Fibroblast of skin of abdomen (primary cell): ENCODE data around the gene CD180. TPM values are rescaled to one million over a fixed set of nuclear protein-coding genes. Genes with fewer than 3 reads are reported as not detected.

Experiments used
- DNase-seq: peaks from one replicate; pipeline ENCODE4 v3.0.0-alpha.2; 2013
- polyA plus RNA-seq, 2 experiments: library from polyadenylated mRNA; unstranded; fragments of 120-200 nt; gene quantifications; one replicate each; pipeline ENCODE4 v1.2.1, GENCODE V29; 2013; ENCODE audit not compliant: insufficient read length in 2 of 2

The CD180 gene
- polyA plus RNA-seq (2013, experiment 1 of 2; ENCODE audit: insufficient read length) = not detected
- polyA plus RNA-seq (2013, experiment 2 of 2; ENCODE audit: insufficient read length) = not detected

DNA sequence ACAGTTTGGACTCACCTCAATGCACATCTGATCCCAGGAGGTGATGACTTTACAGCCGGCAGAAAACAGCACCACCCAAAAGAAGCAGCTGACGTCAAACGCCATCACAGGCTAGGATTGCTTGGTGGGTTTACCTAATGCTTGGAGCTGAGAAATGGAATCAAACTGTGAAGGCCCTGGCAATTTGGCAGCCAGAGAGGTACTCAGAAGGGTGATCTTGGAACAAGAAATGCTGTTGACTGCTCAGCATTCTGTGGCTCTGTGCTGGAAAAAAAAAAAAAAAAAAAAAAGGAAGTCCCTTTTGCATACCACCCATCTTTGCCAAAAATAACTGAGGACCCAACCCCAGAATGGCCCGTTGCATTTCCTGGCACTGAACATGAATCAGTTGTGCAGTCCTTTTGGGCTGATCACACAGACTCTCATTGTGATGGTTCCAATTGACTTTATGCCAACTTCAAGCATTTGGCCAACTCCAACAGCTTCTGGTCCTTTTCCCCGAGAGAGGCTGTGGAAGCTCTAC, at the start of gene CD180:
TSS of gene CD180 (minus strand) at position 263 of the 523 bp plus-strand sequence. CDS start at position 105, 158 bp downstream.
- DNase-seq = no peak

DNA sequence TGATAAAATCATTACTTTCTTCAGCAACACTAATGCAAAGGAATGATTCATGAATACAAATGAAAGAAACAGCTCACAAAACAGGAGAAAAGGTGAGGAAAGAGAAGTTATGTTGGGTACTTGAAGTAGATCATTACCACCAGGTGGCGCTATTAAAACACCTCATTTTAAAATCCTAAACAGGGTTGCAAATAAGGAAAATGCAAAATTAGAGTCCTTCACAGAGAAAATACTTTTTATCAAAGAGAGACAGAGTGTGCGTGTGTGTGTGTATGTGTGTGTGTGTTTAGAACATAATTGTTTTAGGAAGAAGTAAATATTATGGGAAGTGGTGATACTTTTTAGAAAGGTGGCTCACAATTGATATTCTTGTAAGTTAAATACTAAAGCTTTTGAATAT, 49.5 kb upstream of the CD180 start:
- peak; percentile 68 for DNase-seq

DNA sequence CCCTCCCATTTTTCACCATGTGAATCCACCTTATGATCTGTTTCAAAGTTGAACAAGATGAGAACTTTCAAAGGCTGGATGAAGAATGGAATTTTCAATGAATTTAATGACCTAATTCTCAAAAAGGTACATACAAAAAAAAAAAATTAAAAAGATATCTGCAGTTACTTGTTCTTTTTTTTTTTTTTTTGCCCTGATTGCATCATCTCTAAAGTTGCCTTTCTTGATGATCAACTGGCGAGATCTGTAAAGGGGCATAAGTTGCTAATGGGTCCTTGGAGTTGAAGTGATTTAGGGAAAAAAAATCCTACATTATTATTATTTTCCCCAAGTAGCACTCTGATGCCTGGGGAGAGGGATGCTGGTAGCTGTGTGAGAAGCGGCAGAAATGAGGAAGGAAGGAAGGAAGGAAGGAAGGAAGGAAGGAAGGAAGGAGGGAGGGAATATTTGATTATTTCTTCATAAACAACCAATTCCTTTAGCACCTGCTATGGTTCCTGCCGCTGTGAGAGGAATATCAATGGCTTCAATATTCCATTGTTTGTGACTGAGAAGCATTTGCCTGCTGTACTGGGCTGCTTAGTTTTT, 48.8 kb upstream of the CD180 start:
- no peak for DNase-seq

DNA sequence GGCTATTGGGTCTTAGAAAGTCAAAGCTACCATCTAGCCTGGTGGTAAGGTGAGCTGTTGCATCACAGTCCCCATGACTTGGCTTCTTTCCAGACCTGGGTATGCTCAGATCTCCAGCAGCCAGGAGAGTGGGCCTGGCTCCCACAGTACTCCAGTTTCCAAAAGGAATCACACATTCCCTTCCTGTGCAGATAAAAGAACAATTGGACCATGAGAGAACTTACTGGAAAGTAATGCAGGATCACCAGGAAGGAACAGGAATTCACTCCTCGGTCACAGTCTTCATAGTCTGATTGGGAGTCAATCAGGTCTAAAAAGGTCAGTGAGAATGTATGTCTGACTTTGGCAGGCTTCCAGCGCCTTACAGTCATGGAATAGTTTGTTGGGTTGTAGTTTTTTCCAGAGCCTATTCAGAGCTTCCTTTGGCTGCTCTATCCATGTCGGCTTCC, 47.8 kb upstream of the CD180 start:
- no peak for DNase-seq

DNA sequence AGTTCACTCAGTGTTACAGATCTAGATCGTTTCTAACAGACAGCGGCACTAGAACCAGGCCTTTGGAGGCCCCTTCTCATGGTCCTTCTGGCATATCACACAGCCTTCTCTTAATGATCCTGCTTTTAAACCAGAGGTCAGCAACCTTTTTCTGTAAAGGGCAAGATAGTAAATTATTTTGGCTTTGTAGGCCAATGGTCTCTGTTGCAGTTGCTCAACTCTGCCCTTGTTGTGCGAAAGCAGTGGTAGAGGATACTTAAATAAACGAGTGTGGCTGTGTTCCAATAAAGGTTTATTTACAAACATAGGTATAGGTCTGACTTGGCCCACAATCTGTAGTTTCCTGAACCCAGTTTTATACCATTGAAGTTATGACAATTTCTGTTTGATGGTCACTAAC, 47.3 kb upstream of the CD180 start:
- DNase-seq = no peak

DNA sequence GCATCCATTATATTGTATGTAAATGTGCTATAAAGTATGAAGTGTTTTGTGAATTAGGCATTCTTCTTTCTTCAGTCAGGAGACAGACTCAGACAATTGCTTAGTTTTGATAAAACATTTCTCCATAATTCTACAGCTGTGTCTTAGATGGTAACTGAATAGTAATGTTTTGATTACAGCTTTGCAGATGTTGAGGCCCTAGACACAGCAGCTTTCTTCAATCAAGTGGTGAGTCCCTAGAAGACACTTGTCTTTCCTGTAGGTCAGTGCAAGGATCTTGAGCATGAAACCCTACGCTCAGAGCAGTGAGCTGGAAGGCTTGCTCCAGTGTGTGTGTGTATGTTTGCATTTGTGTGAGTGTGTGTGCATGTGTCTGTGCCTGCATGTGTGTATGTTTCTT, 46.8 kb upstream of the CD180 start:
- no peak for DNase-seq

DNA sequence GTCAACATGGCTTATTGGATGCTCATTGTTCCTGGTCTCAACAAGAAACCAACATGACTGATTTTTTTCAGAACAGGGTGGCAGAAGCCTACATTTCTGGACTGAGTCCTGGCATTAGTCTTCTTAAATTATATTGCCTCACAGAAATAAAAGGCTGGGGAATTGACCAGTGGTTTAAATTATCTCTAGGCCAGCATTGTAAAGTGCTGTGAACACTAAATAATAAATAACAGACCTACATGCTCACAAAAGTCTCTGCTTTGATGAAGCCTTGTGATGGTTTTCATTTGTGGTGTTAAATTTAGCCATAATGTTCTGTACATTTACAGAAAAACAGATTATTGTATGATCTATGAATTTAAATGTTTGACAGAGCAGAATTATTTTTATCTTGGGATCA, 44.7 kb upstream of the CD180 start:
- DNase-seq = no peak

DNA sequence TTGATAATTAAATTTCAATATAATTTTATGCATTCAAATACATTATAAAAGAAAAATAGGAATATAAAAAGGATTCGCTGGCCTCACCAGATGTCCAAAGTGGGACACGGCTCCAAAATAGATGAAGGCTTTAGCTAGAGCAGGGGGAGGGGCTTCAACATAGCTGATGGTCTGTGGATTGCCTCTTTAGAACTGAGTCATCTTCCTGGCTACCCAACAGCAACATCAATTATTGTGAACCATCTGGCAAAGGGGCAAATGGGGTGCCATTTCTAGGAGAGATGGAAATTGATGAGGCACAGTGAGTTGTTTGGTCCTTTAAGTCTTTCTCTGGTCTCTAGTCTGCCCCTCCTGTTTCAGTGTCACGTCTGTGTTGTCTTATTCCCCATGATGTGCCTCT, 44.2 kb upstream of the CD180 start:
- peak; percentile 47 for DNase-seq

DNA sequence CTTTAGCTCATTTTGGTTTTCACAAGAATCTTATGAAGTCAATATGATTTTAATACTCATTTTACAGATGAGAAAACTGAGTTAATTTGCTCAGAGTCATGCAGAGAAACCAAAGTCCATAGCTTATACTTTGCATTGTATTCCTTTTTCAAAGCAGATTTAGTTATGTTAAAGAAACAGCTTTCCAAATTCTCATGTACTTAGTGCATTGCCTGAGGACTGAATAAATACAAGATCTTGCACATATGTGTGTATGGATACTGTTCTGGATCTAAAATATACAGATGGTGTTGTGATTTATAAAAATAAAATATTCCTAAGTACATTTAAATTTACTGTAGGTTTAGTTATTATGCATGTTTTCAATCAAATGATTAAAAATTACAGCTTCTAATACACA, 43.5 kb upstream of the CD180 start:
- DNase-seq = no peak

DNA sequence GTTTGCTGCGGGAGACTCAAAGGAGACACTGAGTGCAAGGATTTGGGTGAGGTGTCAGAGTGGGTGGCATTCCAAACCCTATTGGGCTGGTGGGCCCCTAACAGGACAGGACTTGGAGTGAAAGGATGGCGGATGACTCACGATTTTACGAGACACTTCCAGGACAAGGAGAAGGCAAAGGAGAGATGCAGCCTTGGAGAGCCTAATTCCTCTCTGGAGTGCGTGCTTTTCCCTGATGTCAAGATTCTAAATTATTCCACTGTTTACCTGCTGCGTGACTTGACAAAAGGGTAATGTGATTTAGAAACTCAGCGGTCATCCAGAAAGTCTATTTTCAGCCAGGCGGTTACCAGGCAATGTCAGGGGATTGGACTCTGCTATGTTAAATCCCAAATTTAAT, 41.6 kb upstream of the CD180 start:
- peak; percentile 42 for DNase-seq

DNA sequence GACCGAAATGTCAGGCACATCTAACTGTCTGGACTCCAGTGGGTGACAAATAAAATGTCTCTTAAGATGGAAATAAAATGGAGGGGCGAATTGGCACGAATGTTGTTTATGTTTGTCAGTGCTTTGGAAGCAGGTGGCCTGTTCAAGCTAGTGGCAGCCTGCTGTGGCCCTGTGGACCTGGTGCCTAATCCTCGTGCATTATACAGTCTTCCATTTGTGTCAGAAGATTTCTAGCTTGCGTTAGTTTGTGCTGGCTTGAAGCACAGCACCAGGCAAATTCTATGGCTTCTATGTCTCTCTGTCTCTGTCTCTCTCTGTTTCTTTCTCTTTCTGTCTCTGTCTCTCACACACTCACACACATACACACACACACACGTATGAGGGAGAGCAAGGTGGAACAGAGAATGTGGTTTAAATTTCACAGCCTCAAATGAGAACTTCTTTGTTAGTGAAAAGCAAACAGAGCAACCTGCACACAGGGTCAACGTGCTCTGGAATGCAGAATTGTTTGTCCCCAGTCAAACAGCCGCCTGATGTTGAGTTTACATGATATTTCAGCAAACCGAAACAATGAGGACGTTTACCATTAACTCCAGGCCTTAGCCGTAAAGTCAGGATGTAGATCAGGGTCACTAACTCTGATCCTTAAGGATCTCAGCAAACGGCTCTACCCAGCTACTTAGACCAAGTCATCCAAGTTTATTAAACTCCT, 39.0 kb upstream of the CD180 start:
- DNase-seq = no peak

DNA sequence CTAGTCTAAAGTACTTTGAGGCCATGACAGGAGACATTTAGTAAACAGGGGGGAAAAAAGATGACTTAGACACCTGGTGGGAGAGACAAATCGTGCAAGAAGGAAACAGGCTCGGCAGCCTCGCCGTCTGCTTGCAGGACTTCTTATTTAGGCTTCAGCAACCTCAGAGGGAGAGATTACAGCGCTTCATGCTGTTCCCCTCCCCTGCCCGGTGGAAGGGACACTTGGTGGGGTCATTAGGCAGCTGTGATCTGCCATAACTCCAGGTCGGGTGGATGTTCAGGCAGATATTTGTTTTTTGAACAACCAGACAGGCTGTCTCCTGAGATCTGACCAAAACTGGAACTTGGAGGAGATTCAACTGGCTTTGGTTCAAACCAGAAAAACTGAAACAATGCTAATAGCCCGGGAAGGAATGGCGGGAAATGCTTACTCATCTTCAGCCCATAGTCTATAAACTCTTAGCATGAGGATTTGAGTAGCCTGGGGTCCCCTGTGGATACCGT, 38.1 kb upstream of the CD180 start:
- DNase-seq = peak; percentile 94

DNA sequence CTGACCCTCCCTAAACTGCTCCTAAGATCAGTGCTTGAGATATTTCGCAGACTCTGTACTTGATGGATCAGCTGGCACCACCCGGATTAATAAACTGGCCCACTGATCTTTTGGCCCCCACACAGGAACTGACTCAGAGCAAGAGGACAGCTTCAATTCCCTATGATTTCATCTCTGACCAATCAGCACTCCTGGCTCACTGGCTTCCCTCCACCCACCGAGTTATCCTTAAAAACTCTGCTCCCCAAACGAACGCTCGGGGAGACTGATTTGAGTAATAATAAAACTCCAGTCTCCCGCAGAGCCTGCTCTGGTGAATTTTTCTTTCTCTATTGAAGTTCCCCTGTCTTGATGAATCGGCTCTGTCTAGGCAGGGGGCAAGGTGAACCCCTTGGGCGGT, 36.5 kb upstream of the CD180 start:
- no peak for DNase-seq

DNA sequence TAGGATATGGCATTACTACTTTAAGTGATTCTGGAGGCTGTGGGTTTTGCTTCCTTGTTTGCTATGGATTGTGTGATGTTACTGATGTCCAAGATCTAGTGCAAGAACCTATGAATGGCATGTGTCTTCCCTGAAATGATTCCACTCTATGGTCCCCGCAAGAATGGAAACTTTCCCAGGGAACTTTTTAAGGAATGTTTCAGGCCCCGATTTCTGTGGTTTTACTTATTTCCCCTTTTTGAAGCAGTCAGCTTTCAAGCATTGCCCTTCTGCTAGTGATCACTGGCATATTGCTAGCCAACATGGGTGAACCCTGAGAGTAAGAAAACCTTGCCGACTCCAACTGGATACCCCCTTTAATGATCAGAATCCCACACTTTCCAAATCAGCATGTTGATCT, 26.6 kb upstream of the CD180 start:
- DNase-seq = no peak

DNA sequence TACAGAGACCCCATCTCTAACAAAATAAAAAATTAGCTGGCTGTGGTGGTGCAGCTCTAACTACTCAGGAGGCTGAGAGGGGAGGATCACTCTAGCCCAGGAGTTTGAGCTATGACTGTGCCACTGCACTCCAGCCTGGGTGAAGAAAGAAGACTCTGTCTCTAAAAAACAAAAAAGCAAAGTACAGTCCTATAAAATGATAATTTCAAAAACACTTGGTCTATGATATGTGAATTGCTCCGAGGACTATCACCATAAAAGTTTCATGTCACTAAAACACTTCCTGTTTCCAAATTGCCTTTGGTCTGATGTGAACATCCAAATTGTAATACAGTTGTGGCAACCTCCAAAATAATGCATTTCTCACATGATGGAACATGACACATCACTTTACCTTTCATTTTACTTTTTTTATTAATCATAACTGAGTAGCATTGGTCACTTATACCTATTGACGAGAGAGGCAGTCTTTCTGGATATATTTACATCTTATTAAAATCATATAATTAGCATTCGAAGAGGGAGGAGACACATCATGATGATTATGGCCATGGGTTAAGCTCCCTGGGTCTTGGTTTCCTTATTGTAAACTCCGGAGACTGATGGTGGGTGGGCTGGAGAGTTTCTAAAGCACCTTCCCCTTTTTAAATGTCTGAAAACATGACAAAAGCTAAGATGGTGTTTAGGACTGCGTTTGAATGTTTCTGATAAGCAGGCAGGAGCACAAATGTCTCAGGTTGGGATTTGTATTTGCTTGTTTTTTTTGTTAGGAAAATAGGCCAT, 25.8 kb upstream of the CD180 start:
- no peak for DNase-seq

DNA sequence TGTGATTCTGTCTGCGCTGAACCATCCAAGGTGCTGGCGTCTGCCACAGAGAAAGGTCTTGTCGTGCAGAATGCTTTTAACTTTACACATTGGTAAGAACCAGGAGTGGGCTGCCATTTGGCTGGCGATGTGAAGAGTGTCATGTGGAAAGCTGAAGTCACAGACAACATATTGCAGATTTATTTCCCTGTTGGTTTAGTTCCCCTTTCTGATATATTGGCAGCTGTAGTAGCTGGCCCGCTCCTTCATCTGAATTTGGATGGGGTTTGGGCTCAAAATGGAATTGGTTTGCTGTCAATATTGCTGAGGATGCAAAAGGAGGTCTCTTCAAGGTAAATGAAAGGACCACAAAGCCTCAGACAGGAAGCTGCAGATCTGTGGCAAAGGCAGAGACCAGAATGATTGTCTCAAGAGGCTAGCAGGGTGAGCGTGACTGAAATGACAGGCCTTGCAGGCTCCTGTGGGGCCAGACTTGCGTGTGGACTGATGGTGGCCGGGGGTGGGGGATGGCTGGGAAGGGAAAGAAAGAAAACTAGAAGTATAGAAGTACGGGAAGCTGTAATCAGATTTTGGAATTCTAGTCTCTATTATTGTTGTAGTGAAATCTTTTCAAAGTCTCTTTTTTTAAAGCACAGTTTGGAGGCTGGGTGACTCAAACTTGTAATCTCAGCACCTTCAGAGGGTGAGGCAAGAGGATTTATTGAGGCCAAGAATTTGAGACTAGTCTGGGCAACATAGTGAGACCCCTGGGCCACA, 25.1 kb upstream of the CD180 start:
- no peak for DNase-seq

DNA sequence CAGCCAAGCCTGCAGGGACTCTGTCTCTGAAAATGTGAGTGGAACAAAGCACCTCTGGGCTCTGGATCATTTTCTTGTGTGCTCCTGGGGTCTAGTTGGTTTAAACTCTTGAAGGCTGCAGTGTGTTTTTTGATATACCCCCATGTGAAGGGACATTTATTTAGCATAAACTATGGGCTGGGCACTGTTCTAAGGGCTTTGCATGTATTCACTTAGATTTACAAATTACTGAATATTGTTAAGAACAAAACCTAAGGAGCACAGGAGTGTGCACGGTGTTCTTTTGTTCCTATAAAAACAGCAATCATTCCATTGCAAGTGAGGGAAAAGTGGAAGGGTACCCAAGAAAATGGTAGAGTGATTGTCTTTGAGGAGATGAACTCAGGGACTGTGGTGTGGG, 20.0 kb upstream of the CD180 start:
- DNase-seq = no peak

DNA sequence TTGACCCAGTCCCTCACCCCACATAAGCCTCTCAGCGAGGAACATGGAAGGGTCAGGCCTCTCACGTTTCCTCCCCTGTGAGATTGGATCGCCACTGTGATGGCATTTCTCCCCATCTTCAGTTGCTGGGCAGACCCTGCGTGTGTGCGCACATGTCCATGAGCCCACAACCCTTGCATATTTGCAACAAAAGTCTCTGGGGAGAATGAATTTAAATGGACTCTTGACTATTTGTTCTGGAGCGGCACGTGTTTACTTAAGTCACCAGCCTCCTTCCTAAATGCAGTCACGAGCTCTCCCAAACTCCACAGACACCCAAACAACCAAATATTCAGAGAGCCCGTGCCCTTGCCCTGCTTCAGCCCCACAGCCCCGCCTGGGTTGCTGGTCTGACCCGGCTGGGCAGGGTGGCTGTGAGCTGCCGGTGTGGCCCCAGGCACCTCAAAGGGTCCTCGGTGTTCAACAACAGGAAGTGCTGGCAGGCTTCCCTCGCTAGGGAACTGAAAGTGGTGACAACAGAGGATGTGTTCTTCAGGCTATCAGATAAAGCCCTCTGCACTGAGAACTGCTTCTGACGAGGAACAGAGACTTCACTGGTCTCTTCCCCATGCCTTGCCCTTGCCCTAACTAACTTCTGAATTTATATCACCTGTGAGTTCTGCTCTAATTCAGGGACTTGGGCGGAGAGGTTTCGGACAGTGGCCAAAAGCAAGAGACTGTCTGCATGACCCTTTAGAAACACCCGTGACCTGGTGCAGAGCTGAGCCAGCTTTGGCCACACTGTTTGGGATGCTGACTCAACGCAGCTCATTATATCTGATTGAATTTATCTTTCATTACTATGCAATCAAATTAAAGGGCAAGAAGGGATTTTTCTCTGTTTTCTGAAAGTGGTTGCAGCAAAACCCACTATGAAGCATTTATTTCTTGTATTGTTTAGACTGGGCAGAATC, 19.2 kb upstream of the CD180 start:
- DNase-seq = no peak

DNA sequence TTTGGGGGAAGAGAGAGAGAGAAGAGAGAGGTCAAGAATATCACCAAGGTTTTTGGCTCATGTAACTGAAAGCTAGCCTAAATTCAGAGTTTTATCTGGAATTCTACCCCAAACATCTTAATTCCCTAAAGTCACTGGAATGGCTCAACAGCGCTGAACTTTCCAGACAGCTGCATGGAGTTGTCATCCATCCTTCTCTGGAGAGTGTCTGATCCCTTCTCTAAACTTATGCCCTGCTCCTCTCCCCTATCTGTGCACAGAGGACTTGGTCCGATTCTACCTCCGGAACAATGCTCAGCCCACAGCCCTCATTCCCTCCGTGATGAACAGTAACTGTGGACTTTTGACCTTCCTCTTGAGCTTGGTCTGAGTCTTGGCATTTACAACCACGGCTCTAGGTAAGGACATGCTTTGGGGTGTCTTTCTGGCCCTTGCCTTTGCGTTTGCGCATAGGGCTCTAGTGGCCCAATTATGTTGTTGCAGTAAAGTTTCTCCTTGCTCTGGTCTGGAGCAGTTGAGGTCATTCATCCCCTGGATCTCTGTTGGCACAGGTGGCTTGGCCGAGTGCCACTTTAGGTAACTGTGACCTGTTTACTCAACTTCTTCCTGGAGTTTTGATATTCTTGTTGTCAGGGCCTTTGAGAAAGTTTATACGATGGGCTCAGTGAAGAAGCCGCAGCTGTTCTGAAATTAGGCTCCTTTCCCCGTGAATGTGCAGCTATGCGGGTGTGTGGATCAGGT, 18.3 kb upstream of the CD180 start:
- no peak for DNase-seq

DNA sequence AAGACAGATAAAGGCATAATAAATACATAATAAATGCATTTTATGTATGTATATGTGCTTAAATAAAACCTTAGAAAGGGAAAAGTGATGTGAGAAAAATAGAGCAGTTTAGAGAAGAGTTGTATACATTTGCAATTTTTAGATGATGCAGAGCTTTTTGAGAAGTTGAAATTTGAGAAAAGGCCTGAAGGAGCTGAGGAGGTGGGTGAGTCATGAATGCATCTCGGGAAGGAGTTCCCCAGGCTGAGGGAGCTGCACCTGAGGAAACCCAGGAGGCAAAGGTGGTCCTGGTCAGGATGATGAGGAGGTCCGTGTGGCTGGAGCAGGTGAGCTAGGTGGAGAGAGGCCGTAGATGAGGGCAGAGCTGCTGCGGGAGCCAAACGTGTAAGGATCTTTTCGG, 17.4 kb upstream of the CD180 start:
- no peak for DNase-seq
